OCI-LY1 (cell line): ENCODE data around the gene RNF11.

Source experiments
- H2AFZ ChIP-seq: fragments of 200-600 bp; sonication (generic), shearing (Covaris generic); 2 replicates; pipeline ENCODE4 v1.6.0; 2014; ENCODE audit warnings: antibody characterized with exemption, mild to moderate bottlenecking, low read length
- H3F3A ChIP-seq: fragments of 200-600 bp; sonication (generic), shearing (Covaris generic); 2 replicates; pipeline ENCODE4 v1.6.0; 2014; ENCODE audit warnings: mild to moderate bottlenecking, antibody characterized with exemption, low read length, moderate library complexity; ENCODE audit not compliant: insufficient read depth
- H3K27ac ChIP-seq: fragments of 200-600 bp; sonication (generic); 2 replicates; pipeline ENCODE4 v1.5.1; 2014; ENCODE audit warnings: low read length, mixed run types, mild to moderate bottlenecking, low read depth; ENCODE audit not compliant: poor library complexity, severe bottlenecking
- H3K27me3 ChIP-seq: fragments of 200-600 bp; sonication (generic); 2 replicates; pipeline ENCODE4 v1.6.0; 2014; ENCODE audit warnings: antibody characterized with exemption, mild to moderate bottlenecking, low read length, moderate library complexity; ENCODE audit not compliant: insufficient read depth
- H3K36me3 ChIP-seq: fragments of 200-600 bp; sonication (generic); 2 replicates; pipeline ENCODE4 v1.6.1; 2014; ENCODE audit warnings: mild to moderate bottlenecking, antibody characterized with exemption, low read length, moderate library complexity, mixed read lengths; ENCODE audit not compliant: insufficient read depth
- H3K4me1 ChIP-seq: fragments of 200-600 bp; sonication (generic); 2 replicates; pipeline ENCODE4 v1.5.1; 2014; ENCODE audit warnings: mild to moderate bottlenecking, low read length, moderate library complexity; ENCODE audit not compliant: insufficient read depth, severe bottlenecking
- H3K4me2 ChIP-seq: fragments of 200-600 bp; sonication (generic), shearing (Covaris generic); 2 replicates; pipeline ENCODE4 v1.6.1; 2014; ENCODE audit warnings: low read length
- H3K4me3 ChIP-seq: fragments of 200-600 bp; sonication (generic); 2 replicates; pipeline ENCODE4 v1.5.1; 2014; ENCODE audit warnings: low read length, low read depth, mild to moderate bottlenecking, mixed read lengths; ENCODE audit not compliant: poor library complexity, severe bottlenecking
- H3K79me2 ChIP-seq: fragments of 200-600 bp; shearing (Covaris generic); 2 replicates; pipeline ENCODE4 v1.6.1; 2016; ENCODE audit warnings: mixed run types, low read length, mixed read lengths; ENCODE audit not compliant: insufficient read depth
- H3K9ac ChIP-seq: fragments of 200-600 bp; sonication (generic), shearing (Covaris generic); 2 replicates; pipeline ENCODE4 v1.6.1; 2014; ENCODE audit warnings: mild to moderate bottlenecking, low read length, mixed read lengths
- H3K9me2 ChIP-seq: fragments of 200-600 bp; sonication (generic), shearing (Covaris generic); 2 replicates; pipeline ENCODE4 v1.6.1; 2014; ENCODE audit warnings: low read depth, mild to moderate bottlenecking, low read length, mixed read lengths
- H3K9me3 ChIP-seq: fragments of 200-600 bp; shearing (Covaris generic); 2 replicates; pipeline ENCODE4 v1.6.1; 2014; ENCODE audit warnings: low read length, mixed read lengths
- H4K20me1 ChIP-seq: fragments of 200-600 bp; sonication (generic), shearing (Covaris generic); 2 replicates; pipeline ENCODE4 v1.6.0; 2016; ENCODE audit warnings: mild to moderate bottlenecking, low read length; ENCODE audit not compliant: insufficient read depth
- CTCF ChIP-seq: fragments of 200-600 bp; sonication (generic), shearing (Covaris generic); IDR thresholded peaks from 2 replicates; pipeline ENCODE4 v1.5.1; 2017; ENCODE audit warnings: mild to moderate bottlenecking, antibody characterized with exemption, low read length, moderate library complexity, mixed read lengths
- EZH2 ChIP-seq: fragments of 200-600 bp; sonication (generic), shearing (Covaris generic); IDR thresholded peaks from 2 replicates; pipeline ENCODE4 v1.8.0; 2017; ENCODE audit warnings: borderline replicate concordance, mixed run types, mild to moderate bottlenecking, antibody characterized with exemption, low read length, moderate library complexity, mixed read lengths

Gene RNF11

GRCh38 chr1:51252366-51252765 lies 16.3 kb downstream of the RNF11 start:
- Histone ChIP-seq H3K9me3 (no peaks in the 10 kb centered on the region), H3K4me2 (no peak overlapping the region), H3K27ac (no peak overlapping the region), H2AFZ (no peak overlapping the region), H3F3A (no peaks in the 10 kb centered on the region), H3K36me3 (no peaks in the 10 kb centered on the region), H3K9ac (no peak overlapping the region), H3K9me2 (no peaks in the 10 kb centered on the region), H4K20me1 (no peaks in the 10 kb centered on the region), H3K27me3 (no peaks in the 10 kb centered on the region), H3K4me3 (no peak overlapping the region), H3K79me2 (no peaks in the 10 kb centered on the region), H3K4me1 (no peaks in the 10 kb centered on the region)
- TF ChIP-seq EZH2, result no peak
- no peak for TF ChIP-seq CTCF

- no peak overlapping the region for H3K9ac ChIP-seq
- no peaks in the 10 kb centered on the region for H3K4me1 ChIP-seq
- H3K27me3 ChIP-seq, result no peaks in the 10 kb centered on the region
- H3F3A ChIP-seq, result no peaks in the 10 kb centered on the region
- TF ChIP-seq EZH2 (no peak), CTCF (no peak)
- H3K79me2 ChIP-seq, result no peaks in the 10 kb centered on the region
- no peaks in the 10 kb centered on the region for H3K9me2 ChIP-seq
- H3K36me3 ChIP-seq, result no peaks in the 10 kb centered on the region
- H4K20me1 ChIP-seq, result no peaks in the 10 kb centered on the region
- no peak overlapping the region for H3K4me2 ChIP-seq
- H2AFZ ChIP-seq, result no peak overlapping the region
- H3K27ac ChIP-seq, result no peak overlapping the region
- no peaks in the 10 kb centered on the region for H3K9me3 ChIP-seq
- no peak overlapping the region for H3K4me3 ChIP-seq
Measured at GRCh38 chr1:51253691-51254090, 17.6 kb downstream of the RNF11 start.

GRCh38 chr1:51255331-51255730 lies 19.3 kb downstream of the RNF11 start:
- Histone ChIP-seq H3K79me2 (no peaks in the 10 kb centered on the region), H3F3A (no peaks in the 10 kb centered on the region), H3K4me3 (no peak overlapping the region), H3K27me3 (no peaks in the 10 kb centered on the region), H4K20me1 (no peaks in the 10 kb centered on the region), H3K9ac (no peak overlapping the region), H3K36me3 (no peaks in the 10 kb centered on the region), H2AFZ (no peak overlapping the region), H3K9me2 (no peaks in the 10 kb centered on the region), H3K4me2 (no peak overlapping the region), H3K4me1 (no peaks in the 10 kb centered on the region), H3K9me3 (no peaks in the 10 kb centered on the region), H3K27ac (no peak overlapping the region)
- TF ChIP-seq CTCF, result no peak
